GM18517 (cell line): ENCODE results near the gene LRP1.

Experiments used
- ATAC-seq: cut with Tn5 transposase; IDR thresholded peaks from one replicate; pipeline ENCODE4 v1.9.1; 2021; ENCODE audit warnings: mild to moderate bottlenecking, moderate library complexity; ENCODE audit not compliant: unreplicated experiment

Gene LRP1

DNA sequence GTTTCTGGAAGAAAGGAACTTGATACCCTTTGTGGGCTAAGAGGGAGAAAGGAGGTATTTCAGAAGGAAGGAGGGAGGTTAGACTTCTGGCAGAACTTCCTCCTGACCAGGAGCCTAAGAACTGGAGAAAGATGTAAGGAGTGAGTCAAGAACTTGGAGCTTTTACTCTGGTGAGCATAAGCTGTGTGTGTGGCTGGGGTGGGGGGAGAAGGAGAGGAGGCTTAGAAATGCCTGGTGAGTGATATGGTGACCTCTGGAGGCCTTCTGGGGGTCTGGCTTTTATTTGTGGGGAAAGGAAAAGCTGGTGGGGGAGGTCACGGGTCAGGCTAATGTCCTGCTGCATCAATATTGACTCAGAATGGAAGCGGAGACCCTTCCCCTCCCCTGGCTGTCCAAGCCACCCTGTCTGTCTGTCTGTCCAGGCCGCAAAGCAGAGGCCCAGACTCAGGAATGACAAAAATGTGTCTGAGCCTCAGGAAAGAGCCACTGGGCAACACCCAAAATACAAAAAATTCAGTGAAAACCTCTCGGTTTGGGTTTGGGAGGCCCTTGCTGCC, 4.8 kb downstream of the LRP1 start:
- no peak for ATAC-seq

DNA sequence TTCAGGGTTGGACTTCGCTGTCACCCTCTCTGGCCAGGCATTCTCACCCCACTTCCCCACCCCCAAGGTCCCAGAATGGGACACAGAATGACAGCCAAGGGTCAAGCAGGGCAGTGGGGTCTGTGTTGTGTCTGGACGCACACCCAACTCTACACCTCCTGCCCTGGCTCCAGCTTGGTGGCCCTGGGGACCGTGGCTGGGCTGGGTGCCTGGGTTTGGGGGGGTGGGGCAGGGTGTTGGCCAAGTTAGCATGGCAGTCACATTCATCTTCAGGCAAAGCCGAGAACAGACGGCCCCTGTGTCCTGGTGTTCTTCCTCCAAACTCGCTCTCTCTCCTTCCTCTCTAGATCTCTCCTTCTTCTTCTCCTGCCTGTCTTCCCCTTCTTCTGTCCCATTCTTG, 5.6 kb downstream of the LRP1 start:
- ATAC-seq, result no peak

DNA sequence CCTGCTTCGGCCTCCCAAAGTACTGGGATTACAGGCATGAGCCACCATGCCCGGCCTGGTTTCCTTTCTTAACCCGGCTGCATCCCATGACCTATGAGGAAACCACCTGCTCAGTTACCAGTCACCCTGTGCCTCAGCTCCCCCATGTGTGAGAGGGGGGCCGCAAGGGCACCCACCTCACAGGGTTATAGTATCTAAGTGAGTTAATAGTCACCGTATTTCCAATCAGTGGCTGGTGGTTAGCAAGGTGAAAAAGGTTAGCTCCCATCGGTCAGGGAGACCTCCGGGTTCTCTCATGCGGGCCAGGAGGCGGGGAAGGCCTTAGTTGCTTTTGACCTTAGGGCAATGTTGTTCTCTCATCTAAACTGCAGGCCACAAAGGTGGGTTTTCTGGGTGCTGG, 6.7 kb downstream of the LRP1 start:
- ATAC-seq, result no peak

DNA sequence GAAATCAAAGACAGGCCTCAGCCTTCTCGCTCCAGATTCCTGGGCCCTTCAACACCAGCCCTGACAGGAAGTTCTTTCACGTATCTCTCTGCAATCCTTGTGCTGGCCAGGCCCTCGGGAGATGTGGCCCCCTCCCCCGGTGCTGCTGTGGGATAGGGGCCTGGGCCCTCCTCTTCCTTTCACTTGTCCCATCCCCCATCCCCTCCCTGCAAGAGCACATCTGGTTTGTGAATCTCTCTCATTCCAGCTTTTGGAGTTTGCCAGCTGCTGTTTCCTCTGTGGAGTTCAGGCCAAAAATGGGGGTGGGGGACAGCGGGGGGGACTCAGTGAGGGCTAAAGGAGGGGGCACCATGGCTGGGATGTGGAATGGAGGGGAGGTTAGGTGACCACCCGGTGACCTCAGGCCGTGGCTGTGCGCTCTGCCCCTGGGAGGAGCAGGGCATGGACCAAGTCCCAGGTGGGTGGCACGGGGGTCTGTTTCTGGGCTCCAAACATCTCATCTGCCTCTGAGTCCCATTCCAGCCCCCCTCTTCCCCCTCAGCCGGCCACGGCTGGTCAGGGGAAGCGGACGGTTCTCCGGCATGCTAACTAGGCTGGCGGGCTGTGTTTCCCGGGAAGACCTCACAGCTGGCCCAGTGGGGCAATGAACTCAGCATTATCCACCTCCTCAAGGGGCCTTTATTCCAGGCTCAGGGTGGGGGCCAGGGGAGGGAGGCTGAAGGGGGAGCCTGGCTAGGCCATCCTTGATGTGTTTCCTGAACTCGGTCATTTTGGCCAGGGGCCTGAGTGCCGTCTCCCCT, 7.4 kb downstream of the LRP1 start:
- no peak for ATAC-seq

DNA sequence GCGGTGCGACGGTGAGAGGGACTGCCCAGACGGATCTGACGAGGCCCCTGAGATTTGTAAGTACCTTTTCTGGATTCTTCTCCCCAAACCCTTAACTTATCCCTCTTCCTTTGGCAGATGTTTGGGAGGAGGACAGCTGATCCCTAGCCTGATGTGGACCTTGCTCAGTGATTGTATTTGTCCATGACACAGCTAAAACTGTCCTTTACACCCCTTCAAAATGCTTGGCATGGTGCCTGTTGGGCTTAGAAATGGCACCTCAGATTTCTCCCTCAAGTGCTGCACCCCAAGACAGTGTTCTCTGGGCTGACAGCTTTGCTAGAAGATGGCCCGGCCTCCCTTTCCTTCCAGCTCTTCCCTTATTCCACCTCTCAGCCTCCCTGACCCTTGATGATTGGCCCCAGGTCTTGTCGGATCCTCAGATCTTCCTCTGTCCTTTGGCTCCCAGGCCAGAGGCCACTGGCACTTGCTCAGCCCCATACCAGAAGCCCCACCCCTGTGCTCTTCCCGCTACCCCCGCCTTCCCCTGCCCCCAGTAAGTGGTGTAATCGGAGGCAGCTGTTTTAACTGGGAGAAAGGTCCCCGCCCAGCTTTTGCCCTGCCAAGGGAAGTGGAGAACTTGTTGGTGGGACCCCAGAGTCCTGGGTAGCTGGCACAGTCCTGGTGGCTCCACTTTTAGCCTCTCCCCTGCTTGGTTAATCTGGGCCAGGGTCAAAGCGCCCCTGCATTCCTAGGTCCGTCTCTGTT, 10.4 kb downstream of the LRP1 start:
- ATAC-seq, result no peak

DNA sequence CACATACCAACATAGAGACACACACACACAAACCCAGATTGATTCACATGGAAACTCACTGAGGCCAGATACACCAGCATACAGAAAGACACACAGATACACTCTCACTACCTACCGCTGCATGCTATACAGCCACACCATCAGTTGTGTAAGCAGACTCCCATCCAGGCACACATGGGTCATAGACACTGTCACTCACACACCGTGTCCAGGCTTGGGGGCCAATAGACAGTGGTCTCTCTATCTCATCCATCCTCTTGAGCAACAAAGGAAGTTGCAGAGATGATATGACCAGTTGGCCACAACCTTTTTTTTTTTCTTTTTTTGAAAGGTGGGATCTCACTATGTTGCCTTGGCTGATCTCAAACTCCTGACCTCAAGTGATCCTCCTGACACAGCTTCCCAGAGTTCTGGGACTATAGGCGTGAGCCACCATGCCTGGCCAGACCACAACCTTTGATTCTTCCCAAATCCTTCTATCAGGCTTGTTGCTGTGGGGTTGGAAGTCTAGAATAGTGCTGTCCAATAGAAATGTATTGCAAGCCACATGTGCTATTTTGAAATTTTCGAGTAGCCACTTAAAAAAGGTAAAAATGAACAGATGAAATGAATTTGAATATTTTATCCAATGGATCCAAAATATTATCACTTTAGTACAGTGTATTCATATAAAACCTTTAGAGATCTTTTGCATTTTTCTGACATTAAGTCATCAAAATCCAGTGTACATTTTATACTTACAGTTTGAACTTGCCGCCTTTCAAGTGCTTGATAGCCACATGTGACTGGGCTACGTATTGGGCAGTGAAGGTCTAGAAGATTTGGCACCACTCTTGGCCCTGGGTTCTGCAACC, 11.7 kb downstream of the LRP1 start:
- no peak for ATAC-seq

DNA sequence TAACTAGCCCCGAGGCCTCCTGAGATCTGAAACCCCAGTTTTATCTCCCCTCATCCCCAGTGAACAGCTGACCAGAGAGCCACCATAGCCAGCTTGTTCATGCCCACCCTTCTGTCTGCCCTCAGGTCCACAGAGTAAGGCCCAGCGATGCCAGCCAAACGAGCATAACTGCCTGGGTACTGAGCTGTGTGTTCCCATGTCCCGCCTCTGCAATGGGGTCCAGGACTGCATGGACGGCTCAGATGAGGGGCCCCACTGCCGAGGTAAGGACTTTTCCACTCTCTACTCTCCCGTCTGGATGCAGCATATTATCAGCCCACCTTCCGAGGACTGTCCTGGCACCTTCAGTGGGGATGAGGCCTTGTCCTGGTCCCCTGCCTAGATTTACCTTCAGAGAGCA, 13.0 kb downstream of the LRP1 start:
- ATAC-seq, result no peak

DNA sequence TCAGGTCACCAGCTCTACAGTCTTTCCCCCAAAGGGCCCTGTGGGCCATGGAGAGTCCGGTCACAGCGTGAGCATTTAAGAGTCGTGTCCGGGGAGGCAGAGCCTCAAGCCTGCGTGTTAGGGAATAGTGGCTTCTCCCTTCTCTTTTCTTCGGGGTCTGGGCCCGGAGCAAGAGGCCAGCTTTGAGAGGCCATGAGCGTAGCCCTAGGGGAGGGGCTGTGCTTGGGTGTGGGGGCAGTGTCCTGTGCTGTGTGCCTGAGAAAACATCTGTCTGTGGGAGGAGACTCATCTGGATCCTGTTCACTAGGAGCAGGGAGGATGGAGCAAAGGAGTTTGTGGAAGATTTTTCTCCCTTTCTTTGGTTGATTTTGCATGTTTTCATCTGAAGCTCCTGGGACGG, 13.8 kb downstream of the LRP1 start:
- ATAC-seq, result no peak

DNA sequence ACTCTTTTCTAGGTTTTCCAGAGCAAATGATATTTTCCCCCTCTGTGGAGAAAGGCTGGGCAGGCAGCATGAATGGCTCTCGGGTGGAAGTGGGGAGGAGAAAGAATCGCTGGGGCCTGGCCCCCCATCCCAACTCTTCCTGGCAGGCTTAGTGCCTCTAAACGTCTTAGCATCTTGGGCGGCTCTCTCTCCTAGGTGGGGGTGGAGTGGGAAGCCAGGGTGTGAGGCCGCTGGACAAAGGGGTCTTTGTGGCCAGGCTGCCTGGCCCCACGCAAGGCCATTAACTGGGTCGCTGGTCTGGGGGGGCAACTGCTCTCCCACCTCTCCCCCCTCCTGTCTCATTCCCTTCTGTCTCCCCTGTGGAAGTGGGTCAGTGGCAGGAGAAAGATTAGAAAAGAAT, 14.4 kb downstream of the LRP1 start:
- no peak for ATAC-seq

DNA sequence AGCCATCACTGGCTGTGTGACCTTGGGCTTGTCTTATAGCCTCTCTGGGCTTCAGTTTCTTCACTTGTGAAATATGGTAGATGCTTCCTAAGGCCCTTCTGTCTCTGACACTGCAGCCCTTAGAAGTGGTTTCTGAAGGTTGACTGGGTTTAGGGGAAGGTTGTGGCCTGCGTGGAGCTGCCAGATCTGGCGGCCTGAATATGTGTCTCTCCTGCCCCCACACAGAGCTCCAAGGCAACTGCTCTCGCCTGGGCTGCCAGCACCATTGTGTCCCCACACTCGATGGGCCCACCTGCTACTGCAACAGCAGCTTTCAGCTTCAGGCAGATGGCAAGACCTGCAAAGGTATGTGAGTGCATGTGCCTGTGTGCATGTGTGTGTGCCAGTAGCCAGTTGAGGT, 15.2 kb downstream of the LRP1 start:
- no peak for ATAC-seq

DNA sequence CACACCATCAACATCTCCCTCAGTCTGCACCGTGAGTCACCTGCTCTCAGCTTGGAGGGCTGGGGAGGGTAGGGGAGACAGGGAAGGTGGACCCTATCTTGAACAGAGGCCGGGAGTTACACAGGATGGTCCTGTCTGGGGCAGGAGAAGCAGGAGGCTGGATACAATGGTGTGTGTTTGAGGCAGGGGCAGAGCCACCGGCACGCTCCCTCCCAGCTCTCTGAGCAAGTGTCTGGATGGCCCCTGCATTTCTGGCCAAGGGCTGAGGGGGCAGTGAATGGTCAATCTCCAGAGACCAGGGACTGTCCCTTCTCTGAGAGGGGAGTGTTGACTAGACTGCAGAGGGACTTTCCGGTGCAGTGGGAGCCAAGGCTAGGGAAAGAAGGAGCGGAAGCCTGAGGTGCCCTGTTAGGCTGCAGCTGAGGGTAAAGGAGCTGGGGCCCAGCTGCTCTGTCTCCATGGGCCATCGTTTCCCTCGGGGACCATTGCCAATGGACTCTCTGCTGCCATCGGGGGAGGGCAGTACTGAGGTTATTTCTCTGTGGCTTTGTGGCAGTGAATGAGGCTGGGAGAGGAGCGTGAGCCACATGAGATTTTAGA, 17.3 kb downstream of the LRP1 start:
- no peak for ATAC-seq

DNA sequence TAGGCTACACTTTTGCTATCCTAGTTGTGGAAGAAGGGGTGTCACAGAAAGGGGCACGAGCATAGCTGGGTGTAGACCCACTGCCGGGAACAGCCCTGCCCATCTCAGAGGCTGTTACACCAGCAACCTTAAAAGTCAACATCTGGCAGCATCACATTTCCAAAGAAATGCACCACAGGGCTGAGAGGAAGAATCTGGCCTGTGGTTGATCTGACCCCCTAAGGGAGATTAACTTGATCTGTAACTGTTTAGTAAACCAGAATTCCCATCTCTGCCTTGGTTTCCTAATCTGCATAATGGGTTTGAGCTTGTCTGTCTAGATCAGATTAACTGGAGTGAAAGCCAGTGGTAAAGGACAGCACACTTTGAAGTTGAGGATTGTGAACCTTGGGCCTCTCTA, 17.8 kb downstream of the LRP1 start:
- no peak for ATAC-seq

DNA sequence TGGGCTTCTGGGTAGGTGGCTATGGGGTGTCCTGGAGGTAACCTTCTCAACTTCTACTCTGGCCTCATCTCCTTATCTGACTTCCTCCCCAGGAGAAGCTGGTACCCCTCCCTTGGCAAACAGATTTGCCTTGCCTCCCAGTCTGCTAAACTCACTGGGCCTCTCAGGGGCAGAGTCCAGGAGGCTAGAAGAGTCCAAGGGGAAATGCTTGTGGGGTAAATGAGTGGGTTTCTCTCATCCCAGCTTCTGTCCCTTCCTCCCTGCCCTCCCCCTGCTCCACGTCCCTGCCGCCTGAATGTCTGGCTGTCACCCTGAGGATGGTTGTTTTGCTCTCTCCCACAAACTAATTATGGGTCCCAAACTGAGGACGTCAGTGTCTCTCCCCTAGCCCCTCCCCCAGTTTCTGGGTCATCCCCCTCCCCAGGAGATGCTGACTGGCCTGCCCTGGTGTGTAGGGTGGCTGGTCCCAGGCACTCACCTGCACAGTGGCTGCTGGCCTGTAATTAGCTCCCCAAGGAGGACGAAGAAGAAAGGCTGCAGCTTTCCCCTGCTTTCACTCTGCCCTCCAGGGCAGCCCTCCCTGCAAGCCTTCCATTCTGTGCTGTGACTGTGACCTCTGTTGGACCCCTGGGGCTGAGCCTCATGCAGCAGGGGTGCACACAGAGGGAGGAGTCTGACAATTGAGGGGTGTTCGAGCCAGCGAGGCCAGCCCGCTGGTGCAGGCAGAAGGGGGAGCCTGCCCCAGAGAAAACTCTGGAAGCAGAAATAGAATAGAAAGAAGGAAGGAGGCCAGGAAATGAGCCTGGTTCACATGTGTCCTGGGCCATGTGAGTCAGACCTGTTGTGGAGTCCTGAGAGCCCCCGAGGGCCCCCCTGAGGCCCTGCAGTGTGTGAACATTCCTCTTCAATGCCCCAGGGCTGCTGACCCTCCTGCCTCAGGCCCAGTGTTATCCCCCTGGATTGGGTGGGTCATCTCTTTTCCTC, 19.0 kb downstream of the LRP1 start, which contains the start of gene LRP1-AS:
TSS of gene LRP1-AS (minus strand) at position 659 of the 984 bp plus-strand sequence.
- no peak for ATAC-seq

DNA sequence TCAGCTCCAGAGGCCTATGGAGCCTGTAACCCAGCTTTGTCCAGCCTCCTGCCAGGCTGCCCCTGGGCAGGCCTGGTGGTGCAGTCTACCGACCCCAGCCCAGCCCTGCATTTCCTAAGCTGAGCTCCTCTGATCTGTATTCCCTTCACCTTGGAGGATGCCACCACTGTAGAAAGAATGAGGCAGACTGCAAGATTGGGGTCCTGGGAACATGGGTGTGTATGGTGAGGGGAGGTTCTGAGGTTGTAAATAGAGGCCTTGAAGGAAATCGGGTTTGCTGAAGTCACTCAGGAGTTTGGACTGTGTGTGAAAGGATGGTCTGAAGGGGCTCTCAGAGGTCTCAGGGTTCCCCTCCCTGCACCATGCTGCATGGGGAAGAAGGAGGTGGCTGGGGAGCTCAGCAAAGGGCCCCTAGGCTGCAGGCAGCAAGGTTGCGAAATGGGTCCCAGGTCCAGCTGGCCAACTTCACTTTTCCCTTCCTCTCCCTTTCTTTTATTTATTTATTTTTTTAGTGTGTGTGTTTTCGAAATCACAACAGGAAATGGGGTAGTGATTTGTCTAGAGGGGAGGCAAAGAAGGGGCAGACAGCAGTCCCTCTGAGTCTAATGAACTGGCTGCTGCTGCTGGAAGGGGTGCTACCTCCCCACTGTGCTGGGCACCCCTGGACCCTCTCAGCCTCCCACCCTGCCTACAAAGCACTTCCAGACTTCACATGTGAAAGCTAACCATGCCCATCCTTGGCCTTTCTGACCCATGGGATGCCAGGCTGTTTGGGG, 20.4 kb downstream of the LRP1 start:
- ATAC-seq, result no peak

DNA sequence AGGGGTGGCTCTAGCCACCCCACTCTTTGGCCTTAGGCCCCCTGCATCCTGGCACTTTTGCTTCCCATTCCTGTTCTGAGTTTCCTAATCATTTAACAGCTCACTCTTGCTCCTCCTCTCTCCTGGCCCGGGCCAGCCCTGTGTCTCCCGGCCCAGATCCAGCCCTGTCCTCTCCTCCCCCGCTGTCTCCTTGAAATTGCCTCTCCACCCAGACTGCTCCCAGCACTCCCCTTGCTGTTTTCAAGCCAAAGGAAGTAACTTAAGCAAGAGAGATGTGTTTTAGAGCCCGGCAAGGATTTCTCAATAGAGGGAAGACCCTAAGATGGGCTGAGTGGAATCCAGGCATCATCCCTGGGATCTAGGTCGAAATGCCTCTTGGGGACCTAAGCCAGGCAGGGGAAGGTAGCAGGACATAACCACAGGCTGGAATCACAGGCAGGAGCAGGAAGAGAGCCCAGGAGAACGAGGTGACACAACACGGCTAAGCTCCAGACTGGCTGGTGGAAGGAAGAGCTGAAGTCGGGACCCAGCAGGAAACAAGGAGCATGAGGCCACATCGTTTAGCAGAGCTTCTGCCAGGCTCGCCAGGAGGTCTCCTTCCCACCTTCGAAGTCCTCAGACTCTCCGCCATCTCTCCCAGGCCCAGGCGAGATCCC, 21.1 kb downstream of the LRP1 start:
- no peak for ATAC-seq

DNA sequence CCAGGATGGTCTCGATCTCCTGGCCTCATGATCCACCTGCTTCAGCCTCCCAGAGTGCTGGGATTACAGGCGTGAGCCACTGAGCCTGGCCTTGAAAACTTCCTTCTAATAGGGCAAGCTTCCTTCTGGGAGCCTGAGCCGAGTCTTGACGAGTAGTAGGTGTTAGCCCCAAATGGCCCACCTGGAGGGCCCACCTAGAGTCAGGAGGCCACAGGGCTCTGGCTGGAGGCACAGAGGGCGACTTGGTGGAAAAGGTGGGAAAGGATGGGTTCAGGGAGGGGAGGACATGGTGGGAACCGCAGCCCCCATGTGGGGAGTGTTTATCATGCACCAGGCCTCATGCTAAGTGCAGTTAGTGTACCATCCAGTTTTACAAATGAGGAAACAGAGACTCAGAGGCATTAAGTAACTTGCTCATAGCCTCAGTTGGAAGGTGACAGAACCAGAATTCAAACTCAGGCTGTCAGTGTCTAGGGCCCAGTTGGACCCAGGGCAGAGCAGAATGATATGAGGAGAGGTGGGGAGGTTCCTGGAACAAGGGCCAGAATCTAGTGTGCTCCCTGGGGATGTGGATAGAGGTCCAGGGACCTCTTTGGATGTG, 22.2 kb downstream of the LRP1 start:
- no peak for ATAC-seq

DNA sequence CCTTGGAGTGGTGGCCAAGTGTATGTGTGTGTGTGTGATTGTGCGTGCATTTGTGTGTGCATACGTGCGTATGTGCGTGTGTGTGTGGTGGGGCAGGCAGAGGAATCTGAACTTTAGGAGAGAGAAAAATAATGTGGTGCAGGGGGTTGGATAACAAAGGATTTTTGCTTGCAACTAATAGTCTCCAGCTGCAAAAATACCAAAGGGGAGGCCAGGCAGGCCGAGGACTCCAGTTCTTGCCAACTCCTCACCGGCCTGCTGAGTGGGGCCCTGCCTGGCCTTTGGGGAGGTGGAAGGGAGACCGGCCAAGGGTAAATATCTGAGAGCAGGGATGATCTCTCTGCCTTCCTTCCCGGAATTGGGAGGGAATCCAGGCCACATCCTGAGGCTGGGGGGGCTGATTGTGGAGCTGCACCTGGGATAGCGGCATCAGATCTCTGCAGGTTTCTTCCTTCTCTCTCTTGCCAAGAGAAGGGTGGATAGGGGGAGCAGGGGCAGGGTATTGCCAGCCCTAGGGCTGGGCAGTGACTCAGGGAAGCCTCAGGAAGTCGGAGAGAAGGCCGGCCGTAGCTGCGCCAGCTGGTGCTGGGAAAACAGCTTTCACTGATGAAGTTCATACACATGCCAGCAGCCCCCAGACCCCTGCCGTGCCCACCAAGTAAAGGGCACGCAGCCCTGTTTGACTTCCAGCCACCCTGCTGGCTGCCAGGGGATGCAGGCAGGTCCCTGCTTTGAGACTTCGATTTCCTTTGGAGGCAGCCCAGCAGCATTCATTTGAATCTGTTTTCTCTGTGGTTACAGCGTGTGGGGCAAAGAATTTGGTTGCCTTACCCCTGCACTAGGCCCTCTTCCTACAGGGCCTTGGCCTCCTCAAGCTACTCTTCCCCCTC, 23.7 kb downstream of the LRP1 start:
- ATAC-seq, result no peak
